A549 (cell line): ENCODE results near the gene RPL7A.
A peak's percentile ranks its signal among the peaks of the same experiment; 100 is the strongest.

ENCODE experiments used
- BHLHE40 ChIP-seq: IDR thresholded peaks from 2 replicates; pipeline ENCODE4 v1.6.1; 2012; ENCODE audit warnings: low read depth, low read length, inconsistent platforms
- EP300 ChIP-seq, 2 experiments: fragments of >200 bp; sonication (Bioruptor Twin); formaldehyde crosslinking; IDR thresholded peaks; 2 replicates in 1 of 2; 3 replicates in 1 of 2; pipeline ENCODE4 v1.6.1; 2016 to 2017
- ESRRA ChIP-seq: fragments of 150-350 bp; IDR thresholded peaks from 2 replicates; pipeline ENCODE4 v1.6.1; 2014; ENCODE audit warnings: mild to moderate bottlenecking, low read length, borderline replicate concordance
- HOXA7 ChIP-seq: fragments of 250-450 bp; sonication (Bioruptor Pico); IDR thresholded peaks from 2 replicates; pipeline ENCODE4 v1.5.0; 2020; ENCODE audit warnings: mild to moderate bottlenecking, moderate library complexity
- HOXB5 ChIP-seq: fragments of 250-450 bp; sonication (Bioruptor Pico); IDR thresholded peaks from 2 replicates; pipeline ENCODE4 v1.5.0; 2020; ENCODE audit warnings: mild to moderate bottlenecking, moderate library complexity
- MYC ChIP-seq: IDR thresholded peaks from 2 replicates; pipeline ENCODE4 v1.6.1; 2012; ENCODE audit warnings: mild to moderate bottlenecking, inconsistent platforms, low read length, improper control_type of control experiment, borderline replicate concordance
- NR3C1 ChIP-seq: fragments of >200 bp; sonication (Bioruptor Twin); formaldehyde crosslinking; IDR thresholded peaks from 3 replicates; pipeline ENCODE4 v1.6.1; 2017
- POLR2A ChIP-seq: IDR thresholded peaks from 2 replicates; pipeline ENCODE4 v1.6.1; 2012; ENCODE audit warnings: mild to moderate bottlenecking, low read length
- RAD21 ChIP-seq, 2 experiments: fragments of >200 bp in 1 of 2; sonication (Bioruptor Twin) in 1 of 2; formaldehyde crosslinking in 1 of 2; IDR thresholded peaks in 1 of 2; conservative IDR thresholded peaks in 1 of 2; 2 replicates in 1 of 2; 3 replicates in 1 of 2; pipeline ENCODE4 v1.6.1; 2012 to 2018; ENCODE audit warnings: inconsistent platforms in 1 of 2
- ZNF302 ChIP-seq: fragments of 250-450 bp; sonication (Bioruptor Pico); IDR thresholded peaks from 2 replicates; pipeline ENCODE4 v1.9.0; 2021; ENCODE audit warnings: inconsistent platforms, mild to moderate bottlenecking, moderate library complexity
- TF ChIP-seq, protein P1 (sequence below): fragments of >200 bp; sonication (Bioruptor Twin); formaldehyde crosslinking; IDR thresholded peaks from 3 replicates; pipeline ENCODE4 v1.5.1; 2016
- TF ChIP-seq, protein P2 (sequence below): fragments of 150-350 bp; IDR thresholded peaks from 2 replicates; pipeline ENCODE4 v1.6.1; 2014; ENCODE audit warnings: low read depth, mild to moderate bottlenecking, low read length
- TF ChIP-seq, protein P3 (sequence below): fragments of 450-650 bp; IDR thresholded peaks from 2 replicates; pipeline ENCODE4 v1.6.1; 2014; ENCODE audit warnings: antibody characterized with exemption
- TF ChIP-seq, protein P4 (sequence below): fragments of 200-600 bp; sonication (generic); IDR thresholded peaks from 2 replicates; pipeline ENCODE4 v1.6.1; 2016; ENCODE audit warnings: antibody characterized with exemption, mild to moderate bottlenecking, moderate library complexity

DNA sequence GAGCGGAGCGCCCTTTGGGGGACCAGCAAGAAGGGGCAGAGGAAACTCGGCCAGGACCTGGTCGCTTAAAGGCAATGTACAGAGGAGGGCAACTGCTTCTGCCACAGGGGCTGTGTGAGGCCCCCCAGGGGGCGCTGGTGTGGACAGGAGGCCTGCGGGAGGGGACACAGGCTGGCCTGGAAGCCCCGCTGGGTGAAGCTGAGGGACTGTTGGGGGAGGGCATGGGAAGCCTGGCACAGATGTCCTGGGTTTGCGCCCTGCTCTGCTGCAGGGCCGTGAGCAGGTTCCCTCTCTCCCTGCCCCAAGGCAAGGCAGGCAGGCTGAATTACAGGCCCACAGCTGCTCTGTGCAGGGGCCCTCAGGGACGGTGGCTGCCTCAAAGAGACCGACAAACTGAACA, 5.4 kb upstream of the RPL7A start:
- TF ChIP-seq, protein P1, sequence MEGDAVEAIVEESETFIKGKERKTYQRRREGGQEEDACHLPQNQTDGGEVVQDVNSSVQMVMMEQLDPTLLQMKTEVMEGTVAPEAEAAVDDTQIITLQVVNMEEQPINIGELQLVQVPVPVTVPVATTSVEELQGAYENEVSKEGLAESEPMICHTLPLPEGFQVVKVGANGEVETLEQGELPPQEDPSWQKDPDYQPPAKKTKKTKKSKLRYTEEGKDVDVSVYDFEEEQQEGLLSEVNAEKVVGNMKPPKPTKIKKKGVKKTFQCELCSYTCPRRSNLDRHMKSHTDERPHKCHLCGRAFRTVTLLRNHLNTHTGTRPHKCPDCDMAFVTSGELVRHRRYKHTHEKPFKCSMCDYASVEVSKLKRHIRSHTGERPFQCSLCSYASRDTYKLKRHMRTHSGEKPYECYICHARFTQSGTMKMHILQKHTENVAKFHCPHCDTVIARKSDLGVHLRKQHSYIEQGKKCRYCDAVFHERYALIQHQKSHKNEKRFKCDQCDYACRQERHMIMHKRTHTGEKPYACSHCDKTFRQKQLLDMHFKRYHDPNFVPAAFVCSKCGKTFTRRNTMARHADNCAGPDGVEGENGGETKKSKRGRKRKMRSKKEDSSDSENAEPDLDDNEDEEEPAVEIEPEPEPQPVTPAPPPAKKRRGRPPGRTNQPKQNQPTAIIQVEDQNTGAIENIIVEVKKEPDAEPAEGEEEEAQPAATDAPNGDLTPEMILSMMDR, result peak; percentile 11; the same call in 2 of the 3 replicates
- TF ChIP-seq, protein P2, sequence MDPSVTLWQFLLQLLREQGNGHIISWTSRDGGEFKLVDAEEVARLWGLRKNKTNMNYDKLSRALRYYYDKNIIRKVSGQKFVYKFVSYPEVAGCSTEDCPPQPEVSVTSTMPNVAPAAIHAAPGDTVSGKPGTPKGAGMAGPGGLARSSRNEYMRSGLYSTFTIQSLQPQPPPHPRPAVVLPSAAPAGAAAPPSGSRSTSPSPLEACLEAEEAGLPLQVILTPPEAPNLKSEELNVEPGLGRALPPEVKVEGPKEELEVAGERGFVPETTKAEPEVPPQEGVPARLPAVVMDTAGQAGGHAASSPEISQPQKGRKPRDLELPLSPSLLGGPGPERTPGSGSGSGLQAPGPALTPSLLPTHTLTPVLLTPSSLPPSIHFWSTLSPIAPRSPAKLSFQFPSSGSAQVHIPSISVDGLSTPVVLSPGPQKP, result no peak
- TF ChIP-seq BHLHE40 (no peak), ESRRA (no peak), RAD21 (conservative IDR thresholded peaks at IDR 0.05 in 1 of 2, IDR thresholded peaks at IDR 0.05 in 1 of 2) (no peak), POLR2A (no peak), HOXB5 (CRISPR knock-in tag) (no peak), ZNF302 (CRISPR knock-in tag) (no peak), NR3C1 (no peak), MYC (no peak), HOXA7 (CRISPR knock-in tag) (no peak), EP300 (IDR thresholded peaks at IDR 0.05) (no peak)
- TF ChIP-seq, protein P3, sequence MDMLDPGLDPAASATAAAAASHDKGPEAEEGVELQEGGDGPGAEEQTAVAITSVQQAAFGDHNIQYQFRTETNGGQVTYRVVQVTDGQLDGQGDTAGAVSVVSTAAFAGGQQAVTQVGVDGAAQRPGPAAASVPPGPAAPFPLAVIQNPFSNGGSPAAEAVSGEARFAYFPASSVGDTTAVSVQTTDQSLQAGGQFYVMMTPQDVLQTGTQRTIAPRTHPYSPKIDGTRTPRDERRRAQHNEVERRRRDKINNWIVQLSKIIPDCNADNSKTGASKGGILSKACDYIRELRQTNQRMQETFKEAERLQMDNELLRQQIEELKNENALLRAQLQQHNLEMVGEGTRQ, result no peak
- TF ChIP-seq, protein P4, sequence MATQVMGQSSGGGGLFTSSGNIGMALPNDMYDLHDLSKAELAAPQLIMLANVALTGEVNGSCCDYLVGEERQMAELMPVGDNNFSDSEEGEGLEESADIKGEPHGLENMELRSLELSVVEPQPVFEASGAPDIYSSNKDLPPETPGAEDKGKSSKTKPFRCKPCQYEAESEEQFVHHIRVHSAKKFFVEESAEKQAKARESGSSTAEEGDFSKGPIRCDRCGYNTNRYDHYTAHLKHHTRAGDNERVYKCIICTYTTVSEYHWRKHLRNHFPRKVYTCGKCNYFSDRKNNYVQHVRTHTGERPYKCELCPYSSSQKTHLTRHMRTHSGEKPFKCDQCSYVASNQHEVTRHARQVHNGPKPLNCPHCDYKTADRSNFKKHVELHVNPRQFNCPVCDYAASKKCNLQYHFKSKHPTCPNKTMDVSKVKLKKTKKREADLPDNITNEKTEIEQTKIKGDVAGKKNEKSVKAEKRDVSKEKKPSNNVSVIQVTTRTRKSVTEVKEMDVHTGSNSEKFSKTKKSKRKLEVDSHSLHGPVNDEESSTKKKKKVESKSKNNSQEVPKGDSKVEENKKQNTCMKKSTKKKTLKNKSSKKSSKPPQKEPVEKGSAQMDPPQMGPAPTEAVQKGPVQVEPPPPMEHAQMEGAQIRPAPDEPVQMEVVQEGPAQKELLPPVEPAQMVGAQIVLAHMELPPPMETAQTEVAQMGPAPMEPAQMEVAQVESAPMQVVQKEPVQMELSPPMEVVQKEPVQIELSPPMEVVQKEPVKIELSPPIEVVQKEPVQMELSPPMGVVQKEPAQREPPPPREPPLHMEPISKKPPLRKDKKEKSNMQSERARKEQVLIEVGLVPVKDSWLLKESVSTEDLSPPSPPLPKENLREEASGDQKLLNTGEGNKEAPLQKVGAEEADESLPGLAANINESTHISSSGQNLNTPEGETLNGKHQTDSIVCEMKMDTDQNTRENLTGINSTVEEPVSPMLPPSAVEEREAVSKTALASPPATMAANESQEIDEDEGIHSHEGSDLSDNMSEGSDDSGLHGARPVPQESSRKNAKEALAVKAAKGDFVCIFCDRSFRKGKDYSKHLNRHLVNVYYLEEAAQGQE, result no peak
